ENCODE data around the gene PLXDC1. TPM values are rescaled to one million over a fixed set of nuclear protein-coding genes. Genes with fewer than 3 reads are reported as not detected.

The PLXDC1 gene
- total and polyA plus RNA-seq, 2 of the 13 experiments (the other 11 are each of a cell fraction or from before 2014, with no cell fraction given) = not detected

DNA sequence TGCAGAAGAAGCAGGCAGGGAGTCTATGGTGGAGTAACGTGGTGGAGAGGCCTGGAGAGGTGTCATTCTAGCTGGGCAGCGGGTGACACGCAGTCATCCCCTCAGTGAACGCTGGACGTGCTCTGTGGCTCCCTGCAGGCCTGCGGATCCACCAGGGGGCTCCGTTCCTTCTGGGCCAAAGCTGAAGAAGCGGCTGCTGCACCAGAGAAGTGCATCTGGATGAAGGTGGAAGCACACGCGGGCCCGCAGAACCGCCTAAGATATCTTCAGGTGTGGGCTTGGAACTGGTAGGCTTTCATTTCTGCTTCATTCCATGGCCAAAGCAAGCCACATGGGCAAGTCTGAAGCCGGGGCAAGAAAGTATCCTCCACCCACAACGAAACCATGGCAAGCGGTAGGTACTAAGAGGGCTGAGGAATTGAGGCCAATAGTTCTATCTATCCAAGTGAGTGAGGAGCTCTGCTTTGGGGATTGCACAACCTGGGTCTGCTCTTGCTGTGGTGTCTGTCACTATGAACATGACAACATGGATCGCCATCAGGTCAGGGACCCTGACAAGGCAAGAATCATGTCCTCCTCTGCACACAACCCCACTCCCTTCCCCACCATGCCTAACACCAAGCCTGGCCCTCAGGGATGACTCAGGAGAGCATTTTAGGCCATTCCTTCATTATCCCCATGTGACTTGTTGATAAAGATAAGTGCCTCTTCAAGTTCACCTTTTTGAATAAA lies 105.3 kb downstream of the PLXDC1 start:
- H3K79me2 ChIP-seq (ENCODE audit: insufficient read depth, low read length) = no peaks in the 10 kb centered on the region
- no peak for FAIRE-seq
- ChIA-PET CTCF (ENCODE audit: low intra/inter-chr PET ratio, low total read pairs) (interaction anchor here (1.3 kb wide), 1 partner anchor 107 kb away, joined by 7 read pairs; no protein-coding TSS in a partner anchor), POLR2A (no interaction called here)
- WGBS (ENCODE audit: low lambda C conversion rate) = 63% methylated on average over 16 of the region's 16 CpGs
- peak; percentile 49 for ATAC-seq
- no peak overlapping the region for H3K4me3 ChIP-seq (replicated peaks in 1 of 3; ENCODE audit: insufficient read depth in 1 of 3, low read depth in 2 of 3, low read length in 3 of 3)
- no peak overlapping the region for H3K4me2 ChIP-seq (ENCODE audit: low read depth, low read length)
- peaks cover 31% of the 10 kb centered on the region for H3K9me3 ChIP-seq (ENCODE audit: low read length)
- intact Hi-C loops (cut with micrococcal nuclease; ENCODE audit: unreplicated experiment) (no loop called here), in situ Hi-C loops (cut with HindIII; ENCODE audit: extremely low pct_ligation_motif_present, low pct_unique_long_range_greater_than_20kb) (no loop called here)
- no peaks in the 10 kb centered on the region for H3K4me1 ChIP-seq (ENCODE audit: insufficient read depth, low read length)
- BruUV-seq (replicated peaks) = no TSS peak
- no peak overlapping the region for H3K9ac ChIP-seq (ENCODE audit: insufficient read depth, low read depth, low read length)
- no peak overlapping the region for H2AFZ ChIP-seq (ENCODE audit: low read length)
- TF ChIP-seq, protein P1, sequence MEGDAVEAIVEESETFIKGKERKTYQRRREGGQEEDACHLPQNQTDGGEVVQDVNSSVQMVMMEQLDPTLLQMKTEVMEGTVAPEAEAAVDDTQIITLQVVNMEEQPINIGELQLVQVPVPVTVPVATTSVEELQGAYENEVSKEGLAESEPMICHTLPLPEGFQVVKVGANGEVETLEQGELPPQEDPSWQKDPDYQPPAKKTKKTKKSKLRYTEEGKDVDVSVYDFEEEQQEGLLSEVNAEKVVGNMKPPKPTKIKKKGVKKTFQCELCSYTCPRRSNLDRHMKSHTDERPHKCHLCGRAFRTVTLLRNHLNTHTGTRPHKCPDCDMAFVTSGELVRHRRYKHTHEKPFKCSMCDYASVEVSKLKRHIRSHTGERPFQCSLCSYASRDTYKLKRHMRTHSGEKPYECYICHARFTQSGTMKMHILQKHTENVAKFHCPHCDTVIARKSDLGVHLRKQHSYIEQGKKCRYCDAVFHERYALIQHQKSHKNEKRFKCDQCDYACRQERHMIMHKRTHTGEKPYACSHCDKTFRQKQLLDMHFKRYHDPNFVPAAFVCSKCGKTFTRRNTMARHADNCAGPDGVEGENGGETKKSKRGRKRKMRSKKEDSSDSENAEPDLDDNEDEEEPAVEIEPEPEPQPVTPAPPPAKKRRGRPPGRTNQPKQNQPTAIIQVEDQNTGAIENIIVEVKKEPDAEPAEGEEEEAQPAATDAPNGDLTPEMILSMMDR (CRISPR knock-in tag; IDR thresholded peaks at IDR 0.05) = peak; percentile 37
- TF ChIP-seq, protein P2, sequence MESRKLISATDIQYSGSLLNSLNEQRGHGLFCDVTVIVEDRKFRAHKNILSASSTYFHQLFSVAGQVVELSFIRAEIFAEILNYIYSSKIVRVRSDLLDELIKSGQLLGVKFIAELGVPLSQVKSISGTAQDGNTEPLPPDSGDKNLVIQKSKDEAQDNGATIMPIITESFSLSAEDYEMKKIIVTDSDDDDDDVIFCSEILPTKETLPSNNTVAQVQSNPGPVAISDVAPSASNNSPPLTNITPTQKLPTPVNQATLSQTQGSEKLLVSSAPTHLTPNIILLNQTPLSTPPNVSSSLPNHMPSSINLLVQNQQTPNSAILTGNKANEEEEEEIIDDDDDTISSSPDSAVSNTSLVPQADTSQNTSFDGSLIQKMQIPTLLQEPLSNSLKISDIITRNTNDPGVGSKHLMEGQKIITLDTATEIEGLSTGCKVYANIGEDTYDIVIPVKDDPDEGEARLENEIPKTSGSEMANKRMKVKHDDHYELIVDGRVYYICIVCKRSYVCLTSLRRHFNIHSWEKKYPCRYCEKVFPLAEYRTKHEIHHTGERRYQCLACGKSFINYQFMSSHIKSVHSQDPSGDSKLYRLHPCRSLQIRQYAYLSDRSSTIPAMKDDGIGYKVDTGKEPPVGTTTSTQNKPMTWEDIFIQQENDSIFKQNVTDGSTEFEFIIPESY (CRISPR knock-in tag; IDR thresholded peaks at IDR 0.05) = peak; percentile 50; the same call in 1 of the 2 replicates
- TF ChIP-seq, protein P3, sequence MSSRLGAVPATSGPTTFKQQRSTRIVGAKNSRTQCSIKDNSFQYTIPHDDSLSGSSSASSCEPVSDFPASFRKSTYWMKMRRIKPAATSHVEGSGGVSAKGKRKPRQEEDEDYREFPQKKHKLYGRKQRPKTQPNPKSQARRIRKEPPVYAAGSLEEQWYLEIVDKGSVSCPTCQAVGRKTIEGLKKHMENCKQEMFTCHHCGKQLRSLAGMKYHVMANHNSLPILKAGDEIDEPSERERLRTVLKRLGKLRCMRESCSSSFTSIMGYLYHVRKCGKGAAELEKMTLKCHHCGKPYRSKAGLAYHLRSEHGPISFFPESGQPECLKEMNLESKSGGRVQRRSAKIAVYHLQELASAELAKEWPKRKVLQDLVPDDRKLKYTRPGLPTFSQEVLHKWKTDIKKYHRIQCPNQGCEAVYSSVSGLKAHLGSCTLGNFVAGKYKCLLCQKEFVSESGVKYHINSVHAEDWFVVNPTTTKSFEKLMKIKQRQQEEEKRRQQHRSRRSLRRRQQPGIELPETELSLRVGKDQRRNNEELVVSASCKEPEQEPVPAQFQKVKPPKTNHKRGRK (CRISPR knock-in tag; IDR thresholded peaks at IDR 0.05) = no peak
- TF ChIP-seq CEBPB (IDR thresholded peaks at IDR 0.05; ENCODE audit: borderline replicate concordance, low read depth, low read length) (peak; percentile 64), GABPA (IDR thresholded peaks at IDR 0.05; ENCODE audit: low read depth, low read length) (no peak), GABPA (CRISPR knock-in tag; IDR thresholded peaks at IDR 0.05; ENCODE audit: low read depth) (no peak), XRCC5 (optimal IDR thresholded peaks at IDR 0.05; ENCODE audit: low read length) (peak; percentile 20), RBM39 (IDR thresholded peaks at IDR 0.05; ENCODE audit: low read depth, low read length, poor library complexity, severe bottlenecking) (peak; percentile 35), RAD21 (CRISPR knock-in tag; IDR thresholded peaks at IDR 0.05) (0 out of 2 replicates have a peak, but pooled peaks have one; percentile 13)
- H3K27me3 ChIP-seq (ENCODE audit: control insufficient read depth in 1 of 2, insufficient read depth in 2 of 2, low read length in 2 of 2) = peaks cover 0 to 21% of the 10 kb centered on the region in 2 experiments; a peak in 3 of 5 replicates
- no peak overlapping the region for H3K27ac ChIP-seq (ENCODE audit: extremely low read length, insufficient read depth, low read length)
- no peaks in the 10 kb centered on the region for H4K20me1 ChIP-seq (ENCODE audit: insufficient read depth, low read length)
- H3K36me3 ChIP-seq (replicated peaks in 1 of 2; ENCODE audit: control insufficient read depth in 1 of 2, insufficient read depth in 2 of 2, low read length in 2 of 2) = no peaks in the 10 kb centered on the region
- no peak for DNase-seq (ENCODE audit: low spot score)
